Measurements from ENCODE around the gene PTGES3. TPM values are rescaled to one million over a fixed set of nuclear protein-coding genes. Genes with fewer than 3 reads are reported as not detected.
"Not testable (repeated sequence)": the region's sequence is repeated elsewhere in the genome, so short reads cannot be mapped to it uniquely, and the experiment has no call there.

The PTGES3 gene
- total RNA-seq, 1 donor from 2014 or later, result 298 TPM

- H3K4me1 Mint-ChIP-seq, result no peaks in the 10 kb centered on the region
- H3K9me3 Mint-ChIP-seq, result no peaks in the 10 kb centered on the region
- no peak overlapping the region for H2AFZ ChIP-seq (replicated peaks)
- no peak overlapping the region for H3K27ac Mint-ChIP-seq
- DNase-seq (ENCODE audit: low spot score), result no peak
- H3K9me3 ChIP-seq (ENCODE audit: low read depth), result no peaks in the 10 kb centered on the region
- no peak overlapping the region for H3K4me2 ChIP-seq
- H3K27ac ChIP-seq, result no peak overlapping the region
- peaks cover 30% of the 10 kb centered on the region for H3K36me3 Mint-ChIP-seq
- no peaks in the 10 kb centered on the region for H3K4me1 ChIP-seq
- no peak overlapping the region for H3K4me3 ChIP-seq
- peaks cover 24% of the 10 kb centered on the region for H4K20me1 ChIP-seq (ENCODE audit: low read depth)
- no peaks in the 10 kb centered on the region for H3K27me3 ChIP-seq
- peaks cover 2% of the 10 kb centered on the region for H3K79me2 ChIP-seq (ENCODE audit: low read depth)
- peaks cover 24% of the 10 kb centered on the region for H3K36me3 ChIP-seq
- H3K27me3 Mint-ChIP-seq (ENCODE audit: insufficient read depth, low read depth), result no peaks in the 10 kb centered on the region
- peaks cover 60% of the 10 kb centered on the region for H3F3A ChIP-seq (ENCODE audit: low read depth)
- TF ChIP-seq EZH2 (IDR thresholded peaks at IDR 0.05), result no peak
- no peak for TF ChIP-seq CTCF (IDR thresholded peaks at IDR 0.05)
- TF ChIP-seq EZH2phosphoT487 (IDR thresholded peaks at IDR 0.05), result no peak
- H3K4me3 Mint-ChIP-seq, result no peak overlapping the region
- no peak overlapping the region for H3K9ac ChIP-seq
Observed at GRCh38 chr12:56709759-56710376, 21.8 kb upstream of the PTGES3 start.

- peak overlapping the region; percentile 85 for H2AFZ ChIP-seq (replicated peaks)
- not testable (repeated sequence) for H3K4me3 ChIP-seq; H3K4me1 Mint-ChIP-seq; H3K4me2 ChIP-seq; H3K27me3 Mint-ChIP-seq (ENCODE audit: insufficient read depth, low read depth); H3K9me3 Mint-ChIP-seq; H3K9me3 ChIP-seq (ENCODE audit: low read depth); H3K27ac ChIP-seq; H3K36me3 ChIP-seq; H3K4me3 Mint-ChIP-seq; DNase-seq (ENCODE audit: low spot score); H3K36me3 Mint-ChIP-seq; H3K79me2 ChIP-seq (ENCODE audit: low read depth); H3K27ac Mint-ChIP-seq; H3K4me1 ChIP-seq; H3K9ac ChIP-seq; H3K27me3 ChIP-seq; H4K20me1 ChIP-seq (ENCODE audit: low read depth)
- H3F3A ChIP-seq (ENCODE audit: low read depth), result peaks cover 14% of the 10 kb centered on the region
Observed at GRCh38 chr12:56704522-56704921, 16.4 kb upstream of the PTGES3 start.

GRCh38 chr12:56699020-56699661 is 11.1 kb upstream of the PTGES3 start:
- no peak overlapping the region for H3K4me3 ChIP-seq
- no peaks in the 10 kb centered on the region for H3K9me3 Mint-ChIP-seq
- no peak overlapping the region for H2AFZ ChIP-seq (replicated peaks)
- no peak overlapping the region for H3K9ac ChIP-seq
- no peak overlapping the region for H3K4me3 Mint-ChIP-seq
- no peak for TF ChIP-seq CTCF (IDR thresholded peaks at IDR 0.05)
- TF ChIP-seq EZH2phosphoT487 (IDR thresholded peaks at IDR 0.05), result no peak
- no peak for TF ChIP-seq EZH2 (IDR thresholded peaks at IDR 0.05)
- H3K27me3 ChIP-seq, result no peaks in the 10 kb centered on the region
- DNase-seq (ENCODE audit: low spot score), result no peak
- no peaks in the 10 kb centered on the region for H3K36me3 ChIP-seq
- peaks cover 10% of the 10 kb centered on the region for H3F3A ChIP-seq (ENCODE audit: low read depth)
- no peaks in the 10 kb centered on the region for H3K4me1 ChIP-seq
- H3K4me2 ChIP-seq, result no peak overlapping the region
- H3K27ac Mint-ChIP-seq, result no peak overlapping the region
- no peaks in the 10 kb centered on the region for H3K36me3 Mint-ChIP-seq
- H3K27me3 Mint-ChIP-seq (ENCODE audit: insufficient read depth, low read depth), result peaks cover 2% of the 10 kb centered on the region
- H3K79me2 ChIP-seq (ENCODE audit: low read depth), result no peaks in the 10 kb centered on the region
- no peaks in the 10 kb centered on the region for H3K9me3 ChIP-seq (ENCODE audit: low read depth)
- H4K20me1 ChIP-seq (ENCODE audit: low read depth), result no peaks in the 10 kb centered on the region
- H3K27ac ChIP-seq, result no peak overlapping the region
- peaks cover 14% of the 10 kb centered on the region for H3K4me1 Mint-ChIP-seq
